ENCODE results near the gene RHBDD2.

The RHBDD2 gene

GRCh38 chr7:75924889-75925288 lies 46.1 kb downstream of the RHBDD2 start:
- Mint-ChIP-seq H3K9me3 (no peaks in the 10 kb centered on the region), H3K36me3 (ENCODE audit: insufficient read depth) (peaks cover 8% of the 10 kb centered on the region), H3K4me3 (no peak overlapping the region), H3K4me1 (ENCODE audit: low read depth in 2 of 2) (peaks cover 11 to 19% of the 10 kb centered on the region in 2 donors), H3K27me3 (no peaks in the 10 kb centered on the region), H3K27ac (no peak overlapping the region)
- ATAC-seq (replicated peaks) (no peak), DNase-seq (no peak)

GRCh38 chr7:75925717-75926435 lies 47.0 kb downstream of the RHBDD2 start:
- no peak for ATAC-seq (replicated peaks)
- H3K4me1 Mint-ChIP-seq (ENCODE audit: low read depth in 2 of 2): peaks cover 11 to 22% of the 10 kb centered on the region in 2 donors
- peaks cover 8% of the 10 kb centered on the region for H3K36me3 Mint-ChIP-seq (ENCODE audit: insufficient read depth)
- H3K27ac Mint-ChIP-seq: no peak overlapping the region
- no peak for DNase-seq
- H3K27me3 Mint-ChIP-seq: no peaks in the 10 kb centered on the region
- no peaks in the 10 kb centered on the region for H3K9me3 Mint-ChIP-seq
- H3K4me3 Mint-ChIP-seq: no peak overlapping the region

GRCh38 chr7:75928568-75928914 lies 49.7 kb downstream of the RHBDD2 start:
- H3K9me3 Mint-ChIP-seq: no peaks in the 10 kb centered on the region

GRCh38 chr7:75931680-75932079 lies 52.8 kb downstream of the RHBDD2 start:
- Mint-ChIP-seq H3K9me3 (no peaks in the 10 kb centered on the region), H3K27me3 (no peaks in the 10 kb centered on the region), H3K36me3 (ENCODE audit: insufficient read depth) (peaks cover 17% of the 10 kb centered on the region), H3K4me3 (no peak overlapping the region), H3K4me1 (ENCODE audit: low read depth in 2 of 2) (peaks cover 7 to 22% of the 10 kb centered on the region in 2 donors), H3K27ac (peak overlapping the region in 1 of 2 donors; percentile 56)
- ATAC-seq (replicated peaks): no peak
- no peak for DNase-seq

More at GRCh38 chr7:75928568-75928914, 49.7 kb downstream of the RHBDD2 start:
- Mint-ChIP-seq H3K4me1 (ENCODE audit: low read depth in 2 of 2) (peaks cover 7 to 22% of the 10 kb centered on the region in 2 donors), H3K27me3 (no peaks in the 10 kb centered on the region), H3K4me3 (peak overlapping the region in 1 of 2 donors; percentile 18), H3K27ac (peak overlapping the region in 1 of 2 donors; percentile 68), H3K36me3 (ENCODE audit: insufficient read depth) (peaks cover 11% of the 10 kb centered on the region)
- ATAC-seq (replicated peaks) (peak; percentile 77), DNase-seq (peak in 1 of 3 experiments; percentile 7)

- H3K27ac Mint-ChIP-seq: no peak overlapping the region
- no peak for DNase-seq
Measured at GRCh38 chr7:75937958-75938786, 59.3 kb downstream of the RHBDD2 start.

More at GRCh38 chr7:75937958-75938786, 59.3 kb downstream of the RHBDD2 start:
- peaks cover 6% of the 10 kb centered on the region for H3K36me3 Mint-ChIP-seq (ENCODE audit: insufficient read depth)
- no peak overlapping the region for H3K4me3 Mint-ChIP-seq
- no peaks in the 10 kb centered on the region for H3K27me3 Mint-ChIP-seq
- no peaks in the 10 kb centered on the region for H3K9me3 Mint-ChIP-seq
- no peak for ATAC-seq (replicated peaks)
- peaks cover 0 to 6% of the 10 kb centered on the region in 2 donors for H3K4me1 Mint-ChIP-seq (ENCODE audit: low read depth in 2 of 2)
